Measurements from ENCODE around the gene WNT7A.

Gene WNT7A

GRCh38 chr3:13849018-13849417 lies 30.9 kb downstream of the WNT7A start:
- DNase-seq (ENCODE audit: low spot score) = no peak
- TF ChIP-seq CTCF (IDR thresholded peaks at IDR 0.05; ENCODE audit: borderline replicate concordance, control extremely low read depth, extremely low read depth, insufficient read depth, missing control alignments) = no peak
- in situ Hi-C loops (cut with MboI; ENCODE audit: low sequenced_read_pairs, unreplicated experiment) = no loop called here

- TF ChIP-seq CTCF (IDR thresholded peaks at IDR 0.05; ENCODE audit: borderline replicate concordance, control extremely low read depth, extremely low read depth, insufficient read depth, missing control alignments) = no peak
- in situ Hi-C loops (cut with MboI; ENCODE audit: low sequenced_read_pairs, unreplicated experiment) = no loop called here
Observed at GRCh38 chr3:13846716-13847570, 32.9 kb downstream of the WNT7A start.

GRCh38 chr3:13846238-13846637 lies 33.6 kb downstream of the WNT7A start:
- DNase-seq (ENCODE audit: low spot score) = no peak
- TF ChIP-seq CTCF (IDR thresholded peaks at IDR 0.05; ENCODE audit: borderline replicate concordance, control extremely low read depth, extremely low read depth, insufficient read depth, missing control alignments) = no peak
- in situ Hi-C loops (cut with MboI; ENCODE audit: low sequenced_read_pairs, unreplicated experiment) = no loop called here

More at GRCh38 chr3:13846716-13847570, 32.9 kb downstream of the WNT7A start:
- DNase-seq (ENCODE audit: low spot score) = no peak

- TF ChIP-seq CTCF (IDR thresholded peaks at IDR 0.05; ENCODE audit: borderline replicate concordance, control extremely low read depth, extremely low read depth, insufficient read depth, missing control alignments) = no peak
- DNase-seq (ENCODE audit: low spot score) = no peak
- in situ Hi-C loops (cut with MboI; ENCODE audit: low sequenced_read_pairs, unreplicated experiment) = no loop called here
Observed at GRCh38 chr3:13845806-13846205, 34.1 kb downstream of the WNT7A start.

- no peak for TF ChIP-seq CTCF (IDR thresholded peaks at IDR 0.05; ENCODE audit: borderline replicate concordance, control extremely low read depth, extremely low read depth, insufficient read depth, missing control alignments)
- no peak for DNase-seq (ENCODE audit: low spot score)
- in situ Hi-C loops (cut with MboI; ENCODE audit: low sequenced_read_pairs, unreplicated experiment) = no loop called here
Observed at GRCh38 chr3:13844911-13845310, 35.0 kb downstream of the WNT7A start.

GRCh38 chr3:13844286-13844685 lies 35.6 kb downstream of the WNT7A start:
- TF ChIP-seq CTCF (IDR thresholded peaks at IDR 0.05; ENCODE audit: borderline replicate concordance, control extremely low read depth, extremely low read depth, insufficient read depth, missing control alignments) = no peak
- DNase-seq (ENCODE audit: low spot score) = no peak
- in situ Hi-C loops (cut with MboI; ENCODE audit: low sequenced_read_pairs, unreplicated experiment) = no loop called here
